Loucy (cell line): ENCODE data around the gene GAB1.

Experiments
- EZH2phosphoT487 ChIP-seq: fragments of 200-600 bp; IDR thresholded peaks from 2 replicates; pipeline ENCODE4 v1.6.1; 2018; ENCODE audit warnings: antibody characterized with exemption, mild to moderate bottlenecking, moderate library complexity, borderline replicate concordance
- TF ChIP-seq, protein P1 (sequence below): fragments of 200-600 bp; sonication (generic); conservative IDR thresholded peaks from 2 replicates; pipeline ENCODE4 v1.5.1; 2014; ENCODE audit warnings: mild to moderate bottlenecking, antibody characterized with exemption, low read length

DNA sequence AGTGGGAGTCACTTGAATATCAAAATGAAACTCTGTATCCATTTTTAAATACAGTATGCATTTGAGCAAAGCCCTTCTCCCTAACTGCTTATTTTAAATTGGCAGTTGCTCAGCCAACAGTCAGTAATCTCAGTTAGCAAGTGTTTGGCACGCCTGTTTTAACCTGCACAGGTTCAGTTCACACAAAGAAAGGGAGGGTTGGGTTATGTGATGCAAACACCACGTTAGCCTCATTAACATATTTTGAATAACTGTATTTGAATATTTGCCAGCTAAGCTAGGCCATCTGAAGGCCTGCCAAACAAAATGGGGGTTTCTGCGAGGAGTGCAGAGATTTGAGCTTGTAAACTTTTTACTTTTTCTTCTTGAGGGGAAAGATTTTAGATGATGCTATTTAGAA, 19.8 kb downstream of the GAB1 start:
- TF ChIP-seq, protein P1, sequence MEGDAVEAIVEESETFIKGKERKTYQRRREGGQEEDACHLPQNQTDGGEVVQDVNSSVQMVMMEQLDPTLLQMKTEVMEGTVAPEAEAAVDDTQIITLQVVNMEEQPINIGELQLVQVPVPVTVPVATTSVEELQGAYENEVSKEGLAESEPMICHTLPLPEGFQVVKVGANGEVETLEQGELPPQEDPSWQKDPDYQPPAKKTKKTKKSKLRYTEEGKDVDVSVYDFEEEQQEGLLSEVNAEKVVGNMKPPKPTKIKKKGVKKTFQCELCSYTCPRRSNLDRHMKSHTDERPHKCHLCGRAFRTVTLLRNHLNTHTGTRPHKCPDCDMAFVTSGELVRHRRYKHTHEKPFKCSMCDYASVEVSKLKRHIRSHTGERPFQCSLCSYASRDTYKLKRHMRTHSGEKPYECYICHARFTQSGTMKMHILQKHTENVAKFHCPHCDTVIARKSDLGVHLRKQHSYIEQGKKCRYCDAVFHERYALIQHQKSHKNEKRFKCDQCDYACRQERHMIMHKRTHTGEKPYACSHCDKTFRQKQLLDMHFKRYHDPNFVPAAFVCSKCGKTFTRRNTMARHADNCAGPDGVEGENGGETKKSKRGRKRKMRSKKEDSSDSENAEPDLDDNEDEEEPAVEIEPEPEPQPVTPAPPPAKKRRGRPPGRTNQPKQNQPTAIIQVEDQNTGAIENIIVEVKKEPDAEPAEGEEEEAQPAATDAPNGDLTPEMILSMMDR: no peak
- no peak for TF ChIP-seq EZH2phosphoT487
